ENCODE results near the gene SMOC2. TPM values are rescaled to one million over a fixed set of nuclear protein-coding genes. Genes with fewer than 3 reads are reported as not detected.

The SMOC2 gene
- total RNA-seq, 4 donors from 2014 or later, result 30.5 to 52.4 (median 37.9) TPM

- TF ChIP-seq CTCF (IDR thresholded peaks at IDR 0.05; ENCODE audit: low read depth), result no peak
These were observed 6.7 kb downstream of the SMOC2 start for GRCh38 chr6:168447700-168448099.

GRCh38 chr6:168448243-168448855 lies 7.4 kb downstream of the SMOC2 start:
- TF ChIP-seq CTCF (IDR thresholded peaks at IDR 0.05; ENCODE audit: low read depth), result no peak

- TF ChIP-seq CTCF (IDR thresholded peaks at IDR 0.05; ENCODE audit: low read depth), result no peak
These were observed 9.9 kb downstream of the SMOC2 start for GRCh38 chr6:168450917-168451316.

- no peak for TF ChIP-seq CTCF (IDR thresholded peaks at IDR 0.05; ENCODE audit: low read depth)
These were observed 11.0 kb downstream of the SMOC2 start for GRCh38 chr6:168451805-168452517.

GRCh38 chr6:168452685-168453377 lies 11.8 kb downstream of the SMOC2 start:
- no peak for TF ChIP-seq CTCF (IDR thresholded peaks at IDR 0.05; ENCODE audit: low read depth)

GRCh38 chr6:168455847-168456530 lies 15.0 kb downstream of the SMOC2 start:
- TF ChIP-seq CTCF (IDR thresholded peaks at IDR 0.05; ENCODE audit: low read depth), result no peak
